OCI-LY7 (cell line): ENCODE results near the gene PAX7. TPM values are rescaled to one million over a fixed set of nuclear protein-coding genes. Genes with fewer than 3 reads are reported as not detected.

ENCODE experiments used
- BruUV-seq: library from RNA; stranded (reverse); fragments of 400-500 nt; replicated peaks from 2 replicates; lab custom pipeline; 2021; lab: Mats Ljungman, UMichigan
- CTCF ChIA-PET: fragments of 300-600 bp; sonication (Branson Sonifier 250); formaldehyde crosslinking; loops from one replicate; lab custom pipeline; 2022; ENCODE audit warnings: antibody characterized with exemption; ENCODE audit not compliant: unreplicated experiment; lab: Charles Lee
- POLR2A ChIA-PET: fragments of 300-600 bp; sonication (Branson Sonifier 250); formaldehyde crosslinking; loops from one replicate; lab custom pipeline; 2022; ENCODE audit warnings: antibody characterized with exemption; lab: Charles Lee
- DNase-seq: peaks from one replicate; pipeline ENCODE4 v3.0.0-alpha.2; 2015; ENCODE audit warnings: low spot score
- H2AFZ ChIP-seq: fragments of 200-600 bp; sonication (generic), shearing (Covaris generic); 2 replicates; pipeline ENCODE4 v1.6.1; 2014; ENCODE audit warnings: mild to moderate bottlenecking, antibody characterized with exemption, low read length, moderate library complexity
- H3K27ac ChIP-seq: fragments of 200-600 bp; sonication (generic); 2 replicates; pipeline ENCODE4 v1.5.1; 2014; ENCODE audit warnings: mixed run types, low read depth, mild to moderate bottlenecking, moderate library complexity, low read length, inconsistent platforms; ENCODE audit not compliant: poor library complexity, severe bottlenecking
- H3K36me3 ChIP-seq: fragments of 200-600 bp; sonication (generic); 2 replicates; pipeline ENCODE4 v1.6.1; 2014; ENCODE audit warnings: mild to moderate bottlenecking, antibody characterized with exemption, low read length, moderate library complexity, mixed read lengths; ENCODE audit not compliant: insufficient read depth
- H3K4me1 ChIP-seq: fragments of 200-600 bp; sonication (generic); 2 replicates; pipeline ENCODE4 v1.5.1; 2014; ENCODE audit warnings: mild to moderate bottlenecking, low read length; ENCODE audit not compliant: insufficient read depth, poor library complexity, severe bottlenecking
- H3K4me2 ChIP-seq: fragments of 200-600 bp; sonication (generic); 2 replicates; pipeline ENCODE4 v1.6.1; 2014; ENCODE audit warnings: mild to moderate bottlenecking, low read length
- H3K4me3 ChIP-seq: fragments of 200-600 bp; sonication (generic); 2 replicates; pipeline ENCODE4 v1.5.1; 2014; ENCODE audit warnings: mild to moderate bottlenecking, low read depth, low read length; ENCODE audit not compliant: poor library complexity, severe bottlenecking
- H3K79me2 ChIP-seq: fragments of 200-600 bp; sonication (generic); 2 replicates; pipeline ENCODE4 v1.6.1; 2016; ENCODE audit warnings: low read depth, mild to moderate bottlenecking, low read length, moderate library complexity, mixed read lengths; ENCODE audit not compliant: insufficient read depth
- H3K9me2 ChIP-seq: fragments of 200-600 bp; sonication (generic); 2 replicates; pipeline ENCODE4 v1.6.1; 2016; ENCODE audit warnings: mild to moderate bottlenecking, low read length, mixed read lengths; ENCODE audit not compliant: insufficient read depth
- H3K9me3 ChIP-seq: fragments of 200-600 bp; sonication (generic); 2 replicates; pipeline ENCODE4 v1.6.1; 2014; ENCODE audit warnings: mild to moderate bottlenecking, mixed run types, low read length, mixed read lengths
- H4K20me1 ChIP-seq: fragments of 200-600 bp; sonication (generic); 2 replicates; pipeline ENCODE4 v1.6.1; 2014; ENCODE audit warnings: mild to moderate bottlenecking, antibody characterized with exemption, low read length, moderate library complexity, mixed read lengths; ENCODE audit not compliant: insufficient read depth
- EZH2phosphoT487 ChIP-seq: fragments of 200-600 bp; sonication (generic); IDR thresholded peaks from 2 replicates; pipeline ENCODE4 v1.6.1; 2018; ENCODE audit warnings: low read depth, borderline replicate concordance, mild to moderate bottlenecking, mixed run types, antibody characterized with exemption, low read length, moderate library complexity, mixed read lengths
- intact Hi-C: fragments of 100-400 bp; cut with micrococcal nuclease; formaldehyde crosslinking; loops from one replicate; pipeline ENCODE4 v1.10.0; 2022; ENCODE audit not compliant: unreplicated experiment
- total RNA-seq, 2 experiments: library from RNA; depleted of rRNA in 1 of 2; stranded (reverse); fragments of >200 nt in 1 of 2; shearing (Covaris generic) in 1 of 2; gene quantifications; 2 replicates each; pipeline ENCODE4 v1.2.3, GENCODE V29; 2014 to 2022
- TF ChIP-seq, protein P1 (sequence below): fragments of 200-600 bp; sonication (generic); conservative IDR thresholded peaks from 2 replicates; pipeline ENCODE4 v1.5.1; 2014; ENCODE audit warnings: mild to moderate bottlenecking, antibody characterized with exemption, low read length, moderate library complexity, mixed read lengths

PAX7 gene
- total RNA-seq, 2 experiments from 2014 or later: not detected

DNA sequence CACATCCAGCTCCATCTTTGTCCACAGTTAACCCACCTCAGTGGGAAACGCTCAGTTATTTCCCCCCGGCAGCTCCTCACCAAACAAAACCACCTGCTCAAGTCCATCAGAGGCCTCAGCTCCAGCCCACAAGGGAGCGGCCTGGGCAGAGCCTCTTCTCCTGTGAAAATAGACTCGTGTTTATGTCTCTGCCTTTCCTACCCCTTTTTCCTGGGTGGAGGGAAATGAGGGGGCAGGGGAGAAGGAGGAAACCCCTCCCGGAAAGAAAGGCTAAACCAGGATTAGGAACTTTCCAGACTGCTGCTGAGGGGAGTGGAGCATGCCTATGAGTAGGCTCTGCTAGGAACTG, 81.6 kb downstream of the PAX7 start:
- BruUV-seq: no TSS peak
- no peak for DNase-seq
- H3K79me2 ChIP-seq: no peaks in the 10 kb centered on the region
- no peaks in the 10 kb centered on the region for H3K36me3 ChIP-seq
- H3K9me3 ChIP-seq: no peaks in the 10 kb centered on the region
- CTCF ChIA-PET: no interaction called here
- no peak for TF ChIP-seq EZH2phosphoT487
- TF ChIP-seq, protein P1, sequence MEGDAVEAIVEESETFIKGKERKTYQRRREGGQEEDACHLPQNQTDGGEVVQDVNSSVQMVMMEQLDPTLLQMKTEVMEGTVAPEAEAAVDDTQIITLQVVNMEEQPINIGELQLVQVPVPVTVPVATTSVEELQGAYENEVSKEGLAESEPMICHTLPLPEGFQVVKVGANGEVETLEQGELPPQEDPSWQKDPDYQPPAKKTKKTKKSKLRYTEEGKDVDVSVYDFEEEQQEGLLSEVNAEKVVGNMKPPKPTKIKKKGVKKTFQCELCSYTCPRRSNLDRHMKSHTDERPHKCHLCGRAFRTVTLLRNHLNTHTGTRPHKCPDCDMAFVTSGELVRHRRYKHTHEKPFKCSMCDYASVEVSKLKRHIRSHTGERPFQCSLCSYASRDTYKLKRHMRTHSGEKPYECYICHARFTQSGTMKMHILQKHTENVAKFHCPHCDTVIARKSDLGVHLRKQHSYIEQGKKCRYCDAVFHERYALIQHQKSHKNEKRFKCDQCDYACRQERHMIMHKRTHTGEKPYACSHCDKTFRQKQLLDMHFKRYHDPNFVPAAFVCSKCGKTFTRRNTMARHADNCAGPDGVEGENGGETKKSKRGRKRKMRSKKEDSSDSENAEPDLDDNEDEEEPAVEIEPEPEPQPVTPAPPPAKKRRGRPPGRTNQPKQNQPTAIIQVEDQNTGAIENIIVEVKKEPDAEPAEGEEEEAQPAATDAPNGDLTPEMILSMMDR: no peak
- H4K20me1 ChIP-seq: no peaks in the 10 kb centered on the region
- H3K4me3 ChIP-seq: no peak overlapping the region
- intact Hi-C loops: no loop called here
- POLR2A ChIA-PET: no interaction called here
- H3K4me2 ChIP-seq: no peak overlapping the region
- H3K4me1 ChIP-seq: no peaks in the 10 kb centered on the region
- no peak overlapping the region for H2AFZ ChIP-seq
- H3K9me2 ChIP-seq: no peaks in the 10 kb centered on the region
- H3K27ac ChIP-seq: no peak overlapping the region

DNA sequence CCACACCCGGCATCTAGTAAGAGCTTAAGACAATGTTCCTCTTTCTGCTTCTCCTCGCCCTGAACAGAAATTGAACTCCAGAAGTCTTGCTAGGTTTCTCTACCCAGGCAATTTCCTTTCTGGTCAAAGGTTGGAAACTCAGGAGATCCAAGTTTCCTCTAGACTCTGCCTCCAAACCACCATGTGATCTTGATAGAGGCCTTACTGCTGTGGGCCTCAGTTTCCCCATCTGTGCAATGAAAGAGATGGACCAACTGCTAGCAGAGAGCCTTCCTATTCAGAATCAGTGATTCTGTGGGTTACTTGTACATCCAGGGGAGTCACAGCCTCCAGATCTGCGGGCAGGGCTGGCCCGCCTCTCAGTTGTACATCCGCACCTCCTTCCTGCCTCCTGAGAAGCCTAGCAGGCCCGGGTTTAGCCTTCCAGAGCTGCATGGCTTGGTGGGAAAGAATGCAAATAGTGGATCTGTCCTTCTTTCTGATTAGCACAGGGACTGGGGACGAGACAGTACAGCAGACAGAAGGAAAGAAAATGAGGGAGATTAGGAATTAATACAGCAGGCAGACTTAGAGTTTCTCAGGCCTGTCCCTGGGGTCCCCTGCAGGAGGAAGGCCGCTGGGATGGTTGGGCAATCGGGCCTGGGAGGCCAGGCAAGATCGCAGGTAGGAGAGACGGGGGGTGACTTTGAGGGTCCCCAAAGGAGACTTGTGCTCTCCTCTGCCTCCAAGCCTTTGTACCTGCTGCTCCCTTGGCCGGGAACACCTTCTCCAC, 83.9 kb downstream of the PAX7 start:
- Histone ChIP-seq H3K36me3 (no peaks in the 10 kb centered on the region), H3K27ac (no peak overlapping the region), H3K4me2 (no peak overlapping the region), H3K9me2 (no peaks in the 10 kb centered on the region), H3K4me3 (no peak overlapping the region), H3K4me1 (no peaks in the 10 kb centered on the region), H2AFZ (no peak overlapping the region), H3K79me2 (no peaks in the 10 kb centered on the region), H4K20me1 (no peaks in the 10 kb centered on the region), H3K9me3 (no peaks in the 10 kb centered on the region)
- BruUV-seq: no TSS peak
- ChIA-PET CTCF (no interaction called here), POLR2A (no interaction called here)
- no peak for DNase-seq
- intact Hi-C loops: no loop called here
- TF ChIP-seq EZH2phosphoT487: no peak

DNA sequence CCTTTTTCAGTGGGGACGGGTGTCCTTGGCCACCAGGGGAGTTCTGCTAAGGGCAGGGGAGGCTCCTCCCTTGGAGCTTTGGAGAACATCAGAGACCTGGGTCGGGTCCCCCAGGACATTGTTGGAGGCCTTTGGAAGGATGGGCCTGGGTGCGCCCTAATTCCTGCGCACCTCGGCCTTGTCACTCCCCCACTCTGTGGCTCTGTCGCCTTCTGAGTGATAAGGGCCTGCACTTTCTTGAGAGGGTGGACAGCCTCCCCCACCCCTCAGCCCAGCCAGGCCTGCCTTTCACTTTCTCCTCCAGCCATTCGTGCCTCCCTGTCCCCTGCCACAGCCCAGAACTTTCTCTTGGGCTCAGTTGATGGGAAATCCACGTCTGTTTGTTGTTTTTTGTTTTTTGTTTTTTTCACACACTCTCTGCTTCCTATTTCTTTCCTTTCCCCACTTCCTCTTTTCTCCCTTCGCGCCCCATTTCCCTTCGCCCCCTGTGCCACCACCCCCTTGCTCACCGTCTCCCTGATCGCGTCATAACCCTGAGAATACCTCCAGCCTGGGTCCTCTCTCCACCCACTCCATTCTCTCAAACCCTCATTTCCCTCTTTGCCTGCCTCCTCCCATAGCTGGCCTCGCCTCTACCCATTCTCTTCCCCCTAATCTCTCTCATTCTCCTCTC, 85.6 kb downstream of the PAX7 start:
- Histone ChIP-seq H3K79me2 (no peaks in the 10 kb centered on the region), H3K27ac (no peak overlapping the region), H2AFZ (no peak overlapping the region), H4K20me1 (no peaks in the 10 kb centered on the region), H3K4me1 (no peaks in the 10 kb centered on the region), H3K9me3 (no peaks in the 10 kb centered on the region), H3K36me3 (no peaks in the 10 kb centered on the region), H3K4me2 (no peak overlapping the region), H3K9me2 (no peaks in the 10 kb centered on the region), H3K4me3 (no peak overlapping the region)
- intact Hi-C loops: no loop called here
- ChIA-PET CTCF (no interaction called here), POLR2A (no interaction called here)
- no TSS peak for BruUV-seq
- TF ChIP-seq, protein P1: no peak
- no peak for TF ChIP-seq EZH2phosphoT487
- no peak for DNase-seq
